ENCODE data around the gene HOXB3.

HOXB3 gene

DNA sequence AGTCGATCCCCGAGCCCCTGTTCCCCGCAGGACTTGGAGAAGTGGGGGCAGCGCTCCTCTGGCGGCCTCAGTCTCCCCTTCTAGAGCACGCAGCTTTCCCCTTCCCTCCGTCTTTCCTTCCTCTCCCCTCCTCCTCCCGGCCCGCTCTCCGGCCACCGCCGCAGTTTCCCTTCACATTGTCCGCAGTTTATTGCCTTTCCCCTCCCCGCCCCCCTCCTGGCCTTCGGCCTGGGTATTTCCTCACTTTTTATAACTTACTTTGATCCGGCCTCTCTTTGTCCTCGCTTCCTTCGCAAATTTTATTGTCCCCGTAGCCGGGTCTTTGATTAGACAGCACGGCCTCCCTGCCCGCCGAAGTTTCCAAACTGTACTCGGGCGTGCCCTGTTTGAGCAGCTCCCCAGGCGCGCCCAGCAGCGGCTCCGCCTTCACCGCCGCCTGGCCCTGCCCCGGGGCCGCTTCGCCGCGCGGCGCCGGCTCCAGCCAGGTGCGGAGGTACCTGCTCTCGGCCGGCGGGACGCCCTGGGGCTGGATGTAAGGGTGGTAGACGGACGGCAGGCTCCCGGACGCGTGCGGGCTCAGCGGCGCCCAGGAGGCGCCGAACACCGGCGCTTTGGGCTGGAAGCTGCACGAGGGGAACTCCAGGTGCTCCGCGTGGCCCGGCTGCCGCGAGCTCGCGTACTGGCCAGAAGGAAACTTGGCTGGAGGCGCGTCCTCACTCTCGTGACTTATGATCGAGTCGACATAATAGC, 35.6 kb upstream of the HOXB3 start:
- no peak for DNase-seq

DNA sequence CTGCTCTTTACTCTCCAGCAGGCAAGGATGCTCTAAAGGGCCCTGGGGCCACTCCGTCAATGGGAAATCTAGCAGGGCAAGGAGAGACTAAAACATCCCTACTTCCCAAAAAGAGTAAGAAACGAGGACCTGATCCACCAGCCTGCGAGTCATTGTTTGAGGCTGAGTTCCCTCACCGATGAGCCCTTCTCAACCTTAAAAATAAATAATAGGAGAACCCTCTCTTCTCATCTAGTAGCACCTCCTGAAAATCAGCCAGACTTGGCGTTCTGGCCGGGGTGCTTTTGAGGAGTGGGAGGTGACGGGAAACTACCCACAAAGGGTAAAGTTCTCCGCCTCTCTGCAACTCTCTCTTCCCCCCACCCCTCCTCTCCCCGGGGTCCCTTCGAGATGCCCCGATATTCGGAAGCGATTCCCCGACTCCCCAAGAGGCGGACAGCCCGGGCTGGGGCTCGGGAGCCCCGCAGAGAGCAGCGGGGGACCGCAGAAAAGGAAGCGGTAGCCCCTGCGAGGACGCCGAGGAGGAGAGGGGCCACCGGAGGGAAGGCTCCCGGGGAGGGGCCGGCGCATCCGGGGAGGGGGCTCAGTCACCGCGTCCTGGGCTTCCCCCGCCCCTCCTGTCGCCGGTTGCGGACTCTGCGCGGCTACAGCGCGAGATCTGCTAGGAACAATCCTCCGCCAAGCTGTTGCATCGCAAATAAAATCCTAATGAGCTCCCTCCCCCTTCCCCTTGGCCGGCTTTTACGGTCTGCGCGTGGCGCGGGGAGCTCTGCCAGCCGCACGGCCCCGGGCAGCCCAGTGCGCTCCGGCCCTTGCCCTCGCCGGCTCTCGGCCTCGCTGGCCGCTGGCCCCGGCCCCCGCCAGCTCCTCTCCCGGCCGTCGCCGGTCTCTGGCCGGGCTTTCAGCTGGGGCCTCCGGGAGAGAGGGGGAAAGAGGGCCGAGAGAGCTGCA, 34.8 kb upstream of the HOXB3 start:
- no peak for DNase-seq

DNA sequence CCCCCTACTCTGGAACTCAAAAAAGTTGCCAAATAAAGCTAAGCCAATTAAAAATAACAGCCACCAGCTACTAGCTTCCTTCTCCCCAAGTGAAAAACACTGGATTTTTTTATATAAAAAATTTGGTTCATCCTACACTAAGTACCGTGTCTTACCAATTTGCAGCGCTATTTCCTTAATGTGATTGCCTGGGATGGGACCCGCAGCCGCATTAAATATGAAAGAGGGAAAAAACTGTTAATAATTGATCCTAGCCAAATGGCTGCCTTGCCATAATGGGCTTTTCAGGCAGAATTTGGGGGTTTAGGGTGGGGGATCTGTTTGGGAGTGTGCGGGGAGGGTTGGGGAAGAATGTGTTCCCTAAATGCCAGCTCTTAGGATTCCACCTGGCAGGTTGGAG, 34.1 kb upstream of the HOXB3 start:
- no peak for DNase-seq

DNA sequence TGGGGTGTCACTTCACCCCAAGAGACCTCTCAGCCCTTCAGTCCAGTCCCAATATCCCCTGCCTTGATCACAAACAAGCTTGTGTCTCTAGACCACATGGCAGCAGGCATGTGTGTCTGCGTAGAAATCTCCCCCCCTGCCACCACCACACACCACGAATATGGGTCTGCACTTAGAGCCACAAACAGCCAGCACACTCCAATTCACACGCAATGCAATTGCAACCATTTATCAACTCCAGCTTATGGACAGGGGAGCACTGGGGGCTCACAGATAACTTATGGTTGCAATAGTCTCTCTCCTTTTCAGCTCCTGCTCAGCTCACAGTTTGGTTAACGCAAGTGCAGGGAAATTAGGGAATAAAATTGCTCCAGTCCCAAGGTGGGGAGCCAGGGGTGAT, 33.5 kb upstream of the HOXB3 start:
- DNase-seq = no peak

DNA sequence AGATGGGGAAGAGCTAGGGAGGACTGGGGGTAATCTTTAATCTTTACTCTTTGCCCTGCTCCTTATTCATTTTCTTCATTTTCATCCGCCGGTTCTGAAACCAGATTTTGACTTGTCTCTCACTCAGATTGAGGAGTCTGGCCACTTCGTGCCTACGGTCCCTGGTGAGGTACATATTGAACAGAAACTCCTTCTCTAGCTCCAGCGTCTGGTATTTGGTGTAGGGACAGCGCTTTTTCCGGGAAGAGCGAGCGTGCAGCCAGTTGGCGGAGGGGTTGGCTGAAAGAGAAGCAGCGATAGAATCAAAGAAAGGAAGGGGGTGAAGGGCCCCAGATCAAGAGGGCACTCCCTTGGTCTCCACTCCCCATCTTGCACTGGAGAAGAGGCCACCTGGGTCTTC, 32.8 kb upstream of the HOXB3 start:
- DNase-seq = no peak

DNA sequence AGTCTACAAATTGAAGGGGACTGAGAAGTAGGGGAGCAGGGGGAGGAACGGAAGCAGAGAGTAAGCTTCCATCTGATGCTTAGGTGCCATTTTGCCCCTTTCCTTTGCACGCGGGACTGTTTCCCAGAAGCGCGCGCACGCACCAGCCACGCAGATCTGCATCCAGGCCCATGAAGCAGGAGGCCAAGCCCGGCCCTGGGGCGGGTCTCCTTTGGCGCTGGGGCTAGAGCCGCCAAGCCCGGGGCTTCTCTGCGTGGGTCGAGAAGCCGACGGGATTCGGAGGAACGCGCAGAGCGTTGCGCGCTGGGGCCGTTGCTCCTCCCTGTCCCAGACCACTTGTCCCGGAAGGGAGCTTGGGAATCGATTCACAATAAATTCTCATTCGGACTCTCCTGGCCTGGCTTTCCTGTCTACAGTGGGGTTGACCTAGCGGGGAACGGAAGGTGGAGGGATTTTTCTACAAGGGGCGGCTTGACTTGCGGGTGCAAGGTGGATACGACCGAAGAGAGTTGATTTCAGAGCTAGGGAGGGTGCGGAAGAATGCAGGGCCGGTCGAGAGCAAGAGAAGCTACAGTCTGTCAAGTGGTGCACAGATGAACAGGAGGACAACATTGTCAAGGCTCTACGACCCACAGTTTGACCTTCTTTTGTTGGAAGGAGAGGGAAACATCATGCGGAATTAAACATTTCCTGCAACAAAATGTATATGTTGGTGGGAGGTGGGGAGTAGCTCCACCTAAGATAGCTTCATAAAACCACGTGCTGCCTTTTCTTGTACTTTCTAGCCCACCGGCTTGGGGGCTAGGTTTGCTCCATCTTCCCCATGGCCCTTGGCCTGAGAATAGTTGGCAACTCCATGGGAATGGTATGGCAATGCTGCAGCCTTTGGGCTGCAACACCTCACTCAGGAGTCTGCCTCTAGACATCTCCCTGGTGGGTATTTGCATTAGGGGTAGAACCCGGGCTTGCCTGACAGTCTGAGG, 31.7 kb upstream of the HOXB3 start:
- no peak for DNase-seq

DNA sequence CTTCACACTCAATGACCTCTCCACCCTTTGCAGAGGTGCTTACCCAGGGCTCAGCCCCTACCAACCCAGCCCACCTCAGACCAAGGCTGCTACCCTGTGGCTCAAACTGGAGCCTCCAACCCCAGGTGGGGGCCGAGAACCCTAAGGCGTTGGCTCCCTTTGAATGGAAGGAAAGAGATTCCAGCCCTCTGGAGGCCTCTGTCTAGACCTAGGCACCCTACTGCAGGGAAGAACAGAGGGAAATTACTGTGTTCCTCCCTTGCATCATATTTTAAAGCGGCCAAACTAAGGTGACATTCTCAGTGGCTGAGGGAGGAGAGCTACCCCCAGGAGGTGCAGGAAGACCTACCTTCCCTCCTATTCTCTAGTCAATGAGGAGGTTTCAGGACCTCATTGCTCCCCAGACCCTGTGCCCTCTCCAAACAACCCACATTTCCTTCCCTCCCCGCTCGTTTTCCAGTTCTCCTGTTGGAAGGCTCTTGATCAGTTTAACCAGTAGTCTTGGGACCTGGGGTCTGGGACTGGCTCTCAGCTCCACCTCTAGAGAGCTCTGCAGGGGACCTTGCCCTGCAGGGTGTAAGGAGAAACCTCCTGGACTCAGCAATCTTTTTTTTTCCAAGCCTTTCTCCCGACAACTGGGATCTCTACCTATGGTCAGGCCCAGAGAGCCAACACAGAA, 30.6 kb upstream of the HOXB3 start:
- no peak for DNase-seq

DNA sequence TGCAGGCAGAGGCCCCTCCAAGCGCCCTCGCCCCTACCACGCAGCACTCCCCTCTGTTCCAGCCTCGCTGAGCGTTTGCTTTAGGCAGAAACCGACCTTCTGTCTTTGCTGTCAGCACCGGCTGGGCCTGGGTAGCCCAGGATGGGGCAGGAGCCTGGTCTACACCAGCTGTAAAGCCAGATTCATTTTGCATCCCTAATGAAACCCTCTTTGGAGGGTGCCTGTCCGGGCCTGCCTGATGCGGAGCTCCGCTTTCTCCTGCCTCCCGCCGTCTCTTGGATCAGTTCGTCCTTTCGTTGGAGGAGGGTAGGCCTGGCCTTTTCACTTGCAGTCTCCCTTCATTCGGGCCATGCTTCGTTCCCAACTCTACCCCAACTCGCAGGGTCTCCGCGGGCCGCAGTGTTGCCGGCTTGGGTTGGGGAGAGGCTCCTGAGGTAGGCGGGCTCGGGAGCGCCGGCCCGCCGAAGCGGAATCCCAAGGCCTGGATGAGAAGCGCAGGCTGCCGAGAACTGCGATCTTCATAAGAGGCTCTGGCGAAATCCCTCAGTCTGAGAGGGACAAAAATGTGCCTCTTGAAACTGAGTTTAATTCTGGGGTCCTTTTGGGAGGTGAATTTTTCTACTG, 29.9 kb upstream of the HOXB3 start:
- no peak for DNase-seq

DNA sequence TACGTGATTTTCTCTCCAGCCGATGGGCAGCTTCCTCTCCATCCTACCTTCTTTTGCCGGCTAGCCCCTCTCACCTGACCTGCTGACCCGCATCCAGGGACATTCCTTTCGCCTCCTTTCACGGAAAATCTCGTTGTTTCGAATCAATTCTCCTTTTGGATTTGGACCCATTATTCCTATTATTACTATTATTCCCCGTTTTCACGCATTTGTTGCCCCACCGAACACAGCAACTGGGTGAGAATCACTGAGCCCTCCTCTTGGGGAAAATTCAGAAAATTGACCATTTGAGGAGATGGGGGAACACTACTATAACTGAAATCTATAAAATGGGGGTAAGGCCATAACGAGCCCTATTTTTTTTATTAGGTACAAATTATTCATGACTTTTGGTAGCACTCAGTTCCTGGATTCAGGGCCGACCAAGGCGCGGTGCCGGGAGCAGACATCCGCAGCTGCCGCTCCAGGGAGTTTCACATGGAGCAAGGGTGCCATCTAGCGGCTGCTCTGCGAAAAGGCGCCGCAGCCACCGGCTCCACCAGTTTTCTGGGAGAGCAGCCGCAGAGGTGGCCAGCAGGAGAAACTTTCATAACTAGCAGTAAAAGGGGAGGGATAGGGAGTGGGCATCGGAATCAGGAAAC, 28.3 kb upstream of the HOXB3 start:
- DNase-seq = peak; percentile 66

DNA sequence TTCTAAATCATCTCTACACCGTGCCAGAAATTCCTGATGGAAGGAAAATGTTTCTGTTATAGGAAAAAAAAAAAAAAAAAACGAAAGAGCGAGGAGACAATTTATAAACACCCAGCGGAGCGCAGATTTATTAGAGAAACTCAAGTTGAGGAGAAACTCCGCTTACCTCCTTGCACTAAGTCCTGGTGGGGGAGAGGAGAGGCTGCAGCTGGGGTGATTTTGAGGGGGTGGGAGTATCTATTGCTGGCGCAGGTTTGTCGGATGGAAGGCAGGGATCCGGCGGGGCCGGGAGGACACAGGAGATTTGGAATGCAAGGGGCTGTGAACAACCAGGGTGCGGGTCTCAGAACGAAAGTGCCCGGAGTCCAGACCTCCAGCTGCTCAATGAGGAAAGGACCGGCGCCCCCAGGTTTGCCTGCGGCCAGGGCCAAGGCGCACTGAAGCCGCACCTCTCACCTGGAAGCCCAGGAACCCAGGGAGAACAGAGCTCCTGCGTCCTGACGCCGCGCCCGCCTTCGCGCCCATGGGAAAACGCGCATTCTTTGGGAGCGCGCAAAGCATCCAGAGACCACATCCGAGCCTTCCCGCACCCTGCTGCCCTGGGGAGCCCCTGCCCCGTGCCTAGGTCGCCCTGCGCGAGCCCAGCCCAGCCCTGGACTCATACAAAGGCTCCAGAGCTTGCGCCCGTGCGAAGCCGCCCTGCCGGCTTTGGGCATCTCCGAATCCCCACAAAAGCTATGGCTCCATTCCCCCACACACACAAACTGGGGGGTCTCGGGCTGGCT, 27.6 kb upstream of the HOXB3 start:
- DNase-seq = no peak

DNA sequence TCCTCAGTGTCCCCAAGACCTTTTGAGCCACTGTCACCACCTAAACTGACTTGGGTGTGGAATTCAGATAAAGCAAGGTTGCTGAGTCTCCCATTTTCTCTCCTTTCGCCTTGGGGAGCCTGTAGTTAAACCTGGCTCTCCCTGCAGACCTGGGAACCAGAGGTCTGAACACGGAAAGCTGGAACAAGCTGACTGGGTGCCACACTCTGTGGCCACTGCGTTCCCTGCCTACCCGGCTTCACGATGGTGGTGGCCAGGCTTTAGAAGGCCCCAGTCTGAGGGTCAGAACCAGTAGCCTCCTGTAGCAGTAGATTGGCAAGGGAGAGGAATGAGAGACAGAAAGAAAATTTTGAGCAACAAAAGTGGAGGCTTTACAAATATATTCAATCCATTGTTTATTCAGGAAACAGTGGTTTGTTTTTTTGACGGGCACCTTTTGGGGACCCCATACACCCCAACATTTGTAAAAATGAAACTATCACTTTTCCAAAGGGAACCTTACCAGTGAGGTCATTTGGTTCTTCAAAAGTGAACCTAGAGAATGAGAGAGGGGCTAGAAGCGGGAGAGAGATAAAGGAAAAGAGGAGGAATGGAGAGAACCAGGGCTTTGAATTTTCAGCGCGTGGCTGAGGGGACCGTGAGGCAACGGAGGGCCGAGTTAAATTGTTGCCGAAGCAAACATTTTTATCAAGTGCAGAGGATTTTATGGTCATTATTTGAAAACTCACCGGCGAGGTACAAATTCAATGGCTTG, 26.9 kb upstream of the HOXB3 start:
- DNase-seq = no peak

DNA sequence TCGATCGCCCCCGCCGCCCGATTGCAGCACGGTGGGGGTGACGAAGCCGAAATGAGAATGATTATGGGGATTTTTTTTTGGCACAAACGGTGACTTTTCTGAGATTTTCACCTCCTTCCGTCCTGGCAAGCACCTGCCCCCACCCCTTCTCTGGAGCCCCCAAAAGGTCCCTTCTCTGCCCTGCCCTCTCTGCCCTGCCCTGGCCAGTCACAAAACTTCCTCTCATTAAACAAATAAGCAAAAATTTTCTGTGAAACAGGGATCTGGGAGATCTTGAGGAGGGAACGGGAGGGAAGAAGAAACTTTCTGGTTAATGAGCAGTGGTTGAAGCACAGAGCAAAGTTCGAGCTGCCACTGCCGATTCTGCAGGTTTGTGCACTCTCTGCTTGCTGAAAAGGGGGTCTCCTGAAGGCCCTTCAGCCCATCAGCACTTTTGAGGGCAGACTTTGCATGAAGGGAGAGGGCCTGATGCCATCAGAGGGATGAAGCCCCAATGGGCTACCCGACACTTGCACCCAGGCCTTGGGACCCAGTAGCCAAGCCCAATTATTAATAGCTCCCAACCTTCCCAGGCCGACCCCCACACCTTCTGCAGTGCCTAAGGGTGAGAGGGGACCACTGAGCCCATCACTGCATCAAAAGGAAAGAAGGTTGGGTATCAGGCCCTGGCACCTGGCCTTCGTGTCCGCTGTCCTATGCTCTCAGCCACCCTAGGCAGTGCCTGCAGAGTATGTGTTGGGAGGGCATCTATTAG, 26.1 kb upstream of the HOXB3 start:
- no peak for DNase-seq

DNA sequence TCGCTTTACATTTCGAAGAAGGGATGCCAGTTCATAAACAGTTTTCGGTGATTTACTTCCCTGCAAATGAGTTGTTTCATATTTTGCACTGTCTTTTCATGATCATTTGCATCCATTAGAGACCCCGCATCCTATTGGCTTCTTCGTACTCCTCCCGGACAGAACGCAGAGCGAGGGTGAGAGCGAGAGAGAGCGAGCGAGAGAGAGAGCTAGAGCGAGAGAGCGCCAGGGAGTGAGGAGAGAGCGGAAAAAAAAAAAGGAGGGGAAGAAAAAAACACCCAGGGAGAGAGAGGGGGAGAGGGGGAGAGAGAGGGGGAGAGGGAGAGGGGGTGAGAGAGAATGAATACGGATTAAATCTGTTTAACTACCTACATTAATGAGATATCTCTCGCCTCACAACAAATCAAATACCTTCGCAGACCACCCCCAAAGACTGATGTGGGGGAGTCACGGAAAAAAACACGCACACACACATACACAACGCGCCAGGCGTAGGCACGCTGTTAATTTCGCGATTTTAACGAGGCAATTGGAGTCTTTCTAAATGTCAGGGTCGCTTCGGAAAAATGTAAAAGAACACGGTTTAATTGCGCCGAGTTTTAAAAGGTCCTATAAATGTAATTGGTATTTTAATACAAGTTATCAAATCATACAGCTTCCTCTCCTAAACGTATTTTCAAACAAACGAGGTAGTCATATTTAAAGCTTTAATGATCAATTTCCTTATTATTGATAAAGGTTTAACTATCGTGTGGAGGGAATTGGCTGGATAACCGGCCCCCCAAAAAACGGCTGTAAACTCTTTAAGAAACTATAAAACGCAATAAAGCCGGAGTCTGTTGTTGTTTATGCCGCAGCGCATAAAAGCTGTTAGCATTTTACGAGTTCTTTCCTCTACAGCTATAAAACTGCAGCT, 25.3 kb upstream of the HOXB3 start, which contains the start of gene HOXB8:
HOXB8 (minus strand) TSS at position 246 of the 916 bp plus-strand sequence. CDS start 588 bp downstream, outside the sequence.
- no peak for DNase-seq

DNA sequence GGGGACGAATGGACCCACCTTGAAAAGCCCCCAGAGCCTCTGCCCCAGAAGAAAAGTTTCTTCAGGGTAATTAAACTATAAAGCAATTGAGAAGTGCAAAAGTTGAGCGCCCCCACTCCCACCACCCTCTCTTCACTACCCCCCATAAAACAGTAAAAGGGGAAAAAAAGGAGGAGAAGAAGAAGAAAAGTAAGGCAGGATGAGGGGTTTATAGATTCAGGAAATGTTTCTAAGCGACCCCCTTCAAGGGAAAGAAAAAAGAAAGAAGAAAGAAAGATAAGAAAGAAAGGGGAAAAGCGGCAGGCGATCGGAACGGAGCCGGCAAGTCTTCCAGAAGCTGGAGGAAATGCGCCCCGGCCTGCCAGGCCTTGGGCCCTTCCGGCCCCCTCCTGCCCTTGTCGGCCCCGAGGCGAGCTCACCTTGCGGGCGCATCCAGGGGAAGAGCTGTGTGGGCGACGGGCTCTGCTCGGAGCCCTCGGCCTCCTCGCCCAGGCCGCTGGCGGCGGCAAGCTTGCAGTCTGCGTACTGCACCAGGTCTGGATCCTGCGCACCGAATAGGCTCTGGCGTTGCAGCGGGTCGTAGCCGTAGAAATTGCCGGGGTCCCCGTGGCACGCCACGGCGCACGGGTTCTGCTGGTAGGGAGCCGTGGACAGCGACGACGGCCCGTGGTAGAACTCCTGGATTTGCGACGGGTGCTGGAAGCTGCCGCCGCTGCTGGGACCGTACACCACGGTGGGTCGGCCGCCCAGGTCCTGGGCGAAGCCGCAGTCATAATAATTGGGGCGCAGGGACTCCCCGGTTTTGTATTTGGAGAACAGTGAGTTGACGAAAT, 24.0 kb upstream of the HOXB3 start:
- no peak for DNase-seq

DNA sequence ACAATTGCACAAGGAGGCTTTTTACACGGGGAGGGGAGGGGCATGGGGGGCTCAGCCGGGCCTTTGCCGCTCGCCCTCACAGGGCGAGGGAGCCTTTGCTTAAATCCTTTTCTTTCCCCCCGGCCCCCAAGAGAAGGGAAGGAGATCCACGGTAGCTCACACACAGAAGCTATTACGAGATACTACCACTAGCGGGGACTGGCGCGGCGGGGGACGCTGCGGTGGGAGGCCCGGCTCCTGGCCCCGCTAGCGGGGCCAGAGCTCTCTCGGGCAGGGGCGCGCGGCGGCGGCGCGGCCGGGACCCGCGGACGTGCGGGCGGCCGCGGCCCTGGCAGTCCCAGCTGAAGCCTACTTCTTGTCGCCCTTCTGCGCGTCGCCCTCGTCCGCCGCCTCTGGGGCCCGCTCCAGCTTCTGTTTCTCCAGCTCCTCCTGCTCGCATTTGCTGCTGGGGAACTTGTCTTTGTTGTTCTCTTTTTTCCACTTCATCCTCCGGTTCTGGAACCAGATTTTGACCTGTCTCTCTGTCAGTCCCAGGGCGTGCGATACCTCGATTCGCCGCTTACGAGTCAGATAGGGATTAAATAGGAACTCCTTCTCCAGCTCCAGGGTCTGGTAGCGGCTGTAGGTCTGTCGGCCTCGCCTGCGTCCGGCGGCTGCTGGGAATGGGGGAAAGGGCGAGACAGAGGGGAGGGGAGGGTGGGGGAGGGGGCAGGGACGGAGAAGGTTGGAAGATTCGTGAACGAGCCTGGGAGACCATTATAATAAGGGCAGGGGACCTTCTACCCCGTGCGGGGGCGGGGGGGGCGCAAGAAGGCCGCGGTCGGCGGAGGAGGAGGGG, 23.0 kb upstream of the HOXB3 start:
- DNase-seq = peak; percentile 8

DNA sequence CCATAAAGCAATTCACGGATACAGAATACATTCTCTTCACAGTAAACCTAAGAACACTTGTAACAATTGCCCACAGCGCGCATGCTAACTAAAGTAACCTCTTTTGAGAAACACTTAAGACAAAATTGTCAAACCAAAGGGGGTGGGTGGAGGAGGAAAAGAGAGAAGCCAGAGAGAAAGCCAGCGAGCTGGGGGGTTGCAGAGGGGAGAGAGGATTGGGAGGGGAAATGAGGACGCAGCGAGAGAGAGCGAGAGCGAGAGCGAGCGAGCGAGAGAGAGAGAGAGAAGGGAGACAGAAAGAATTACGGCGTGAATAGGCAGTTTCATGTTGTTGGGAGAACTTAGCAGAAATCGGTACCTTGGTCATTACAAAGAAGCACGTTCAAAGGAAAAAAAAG, 22.4 kb upstream of the HOXB3 start:
- DNase-seq = no peak
